ENCODE data around the gene ZEB2.
"Not testable (repeated sequence)": the region's sequence is repeated elsewhere in the genome, so short reads cannot be mapped to it uniquely, and the experiment has no call there.

The ZEB2 gene

DNA sequence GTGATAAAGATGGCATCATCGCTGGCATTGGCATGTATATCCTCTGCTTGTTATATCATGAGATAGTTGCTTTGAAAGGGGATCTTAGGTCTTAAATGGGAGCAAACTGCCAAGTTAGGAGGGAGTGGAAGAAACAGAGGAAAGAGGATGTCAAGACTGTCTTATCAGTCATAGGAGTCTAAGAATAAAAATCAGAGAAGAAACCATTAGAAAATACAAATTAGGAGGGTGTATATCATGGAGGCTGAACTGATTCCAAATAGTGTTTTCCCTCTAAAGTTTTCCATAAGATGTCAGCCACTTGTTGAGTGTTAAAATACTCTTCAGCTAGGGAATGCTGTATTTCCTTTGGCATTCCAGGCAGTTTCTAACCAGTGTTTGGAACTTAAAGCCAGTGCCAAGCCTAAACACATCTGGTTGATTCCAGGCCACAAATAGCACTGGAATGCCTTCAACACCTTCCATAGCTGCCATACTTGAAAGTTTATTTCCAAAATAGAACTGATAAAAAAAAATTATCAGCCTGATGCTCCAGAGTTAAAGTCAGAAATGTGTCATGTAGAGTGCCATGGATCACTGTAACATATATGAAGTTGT, 129.4 kb downstream of the ZEB2 start:
- DNase-seq (ENCODE audit: low read depth in 1 of 2, low spot score in 1 of 2): no peak

DNA sequence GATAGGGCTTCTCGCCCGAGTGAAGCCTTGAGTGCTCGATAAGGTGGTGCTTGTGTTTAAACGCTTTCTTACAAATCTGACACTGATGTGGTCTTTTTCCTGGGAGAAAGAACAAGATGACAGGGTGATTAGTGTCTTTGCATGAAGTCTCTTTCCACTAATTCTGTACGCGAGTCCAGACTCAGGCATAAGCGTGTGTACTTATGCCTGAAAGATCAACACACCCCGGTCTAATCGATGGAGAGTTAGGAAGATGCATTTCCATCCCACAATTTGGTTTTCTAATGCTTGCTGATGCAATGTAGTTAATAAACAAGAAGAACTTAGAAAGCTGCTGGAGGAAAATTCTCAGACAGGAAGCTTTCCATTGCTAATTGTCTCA, 130.0 kb downstream of the ZEB2 start:
- no peak for DNase-seq (ENCODE audit: low read depth in 1 of 2, low spot score in 1 of 2)

DNA sequence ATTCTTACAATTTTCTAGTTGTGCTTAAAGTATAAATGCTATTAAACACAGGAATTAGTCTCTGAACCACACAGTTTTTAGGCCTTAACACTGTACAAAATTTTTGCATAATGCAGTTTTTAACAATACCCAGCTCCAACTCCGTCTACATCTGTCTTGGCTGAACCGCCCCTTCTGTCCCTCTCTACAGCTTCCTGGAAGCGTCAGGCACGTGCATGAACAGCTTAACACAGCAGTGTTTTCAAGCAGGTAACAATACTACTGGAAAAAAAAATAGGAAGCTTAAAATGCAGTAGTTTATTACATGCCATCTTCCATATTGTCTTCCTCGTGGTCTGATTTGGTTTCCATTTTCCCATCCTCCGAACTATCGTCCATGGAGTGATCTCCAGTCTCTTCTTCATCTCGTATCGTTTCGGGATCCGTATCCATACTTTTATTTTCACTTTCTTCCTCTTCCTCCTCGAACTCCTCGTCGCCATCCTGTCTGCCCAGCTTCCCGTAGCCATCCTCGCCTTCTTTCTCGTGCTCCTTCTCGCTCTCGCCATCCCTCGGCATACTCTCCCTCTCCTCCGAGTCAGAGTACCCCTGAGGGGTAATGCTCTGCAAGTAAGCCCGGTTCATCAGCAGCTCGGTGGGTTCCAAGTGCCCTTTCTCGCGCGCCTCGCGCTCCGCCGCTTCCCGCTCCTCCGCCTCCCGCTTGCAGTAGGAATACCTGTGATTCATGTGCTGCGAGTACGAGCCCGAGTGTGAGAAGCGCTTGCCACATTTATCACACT, 130.6 kb downstream of the ZEB2 start:
- no peak for DNase-seq (ENCODE audit: low read depth in 1 of 2, low spot score in 1 of 2)

DNA sequence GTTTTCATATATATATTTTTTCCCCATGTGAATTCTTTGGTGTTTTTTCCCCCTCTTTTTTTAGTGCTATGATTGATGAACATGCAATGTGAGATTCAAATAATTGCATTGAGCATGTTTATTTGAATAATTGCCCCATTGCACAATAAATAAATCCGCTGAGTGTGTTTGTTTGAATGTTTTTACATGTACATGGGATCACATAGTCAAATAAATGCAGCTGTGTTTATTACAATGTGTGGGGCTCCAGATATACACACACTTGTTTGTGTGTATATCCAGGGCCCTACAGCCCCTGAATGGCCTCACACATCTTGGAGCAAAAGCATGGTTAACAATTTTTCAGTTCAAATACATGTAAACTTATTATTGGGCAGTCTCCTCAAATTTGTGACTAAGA, 134.5 kb downstream of the ZEB2 start:
- DNase-seq (ENCODE audit: low read depth in 1 of 2, low spot score in 1 of 2): no peak

DNA sequence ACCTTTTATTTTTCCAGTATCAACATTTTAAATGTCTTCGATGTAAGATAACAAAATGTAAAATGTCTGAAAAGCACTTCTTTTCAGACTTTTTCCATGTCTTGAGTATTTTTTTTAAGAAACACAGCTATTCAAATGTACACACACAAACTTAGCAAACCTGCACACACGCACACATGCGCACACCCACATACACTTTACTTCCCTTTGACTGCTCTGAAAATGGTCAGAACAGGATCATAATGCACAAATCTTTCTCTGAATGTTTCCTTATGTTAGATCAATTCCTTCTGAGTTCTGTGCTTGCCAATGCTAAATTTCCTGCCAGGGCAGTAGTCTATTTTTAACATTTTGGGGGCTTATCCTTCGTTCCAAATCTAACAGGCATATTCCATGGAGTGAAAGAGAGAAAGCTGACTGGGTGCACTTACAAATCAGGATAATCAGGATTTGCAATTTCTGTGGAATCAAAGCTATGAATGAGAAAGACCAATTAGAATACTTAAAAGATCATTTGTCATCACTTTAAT, 136.3 kb downstream of the ZEB2 start:
- no peak for DNase-seq (ENCODE audit: low read depth in 1 of 2, low spot score in 1 of 2)

DNA sequence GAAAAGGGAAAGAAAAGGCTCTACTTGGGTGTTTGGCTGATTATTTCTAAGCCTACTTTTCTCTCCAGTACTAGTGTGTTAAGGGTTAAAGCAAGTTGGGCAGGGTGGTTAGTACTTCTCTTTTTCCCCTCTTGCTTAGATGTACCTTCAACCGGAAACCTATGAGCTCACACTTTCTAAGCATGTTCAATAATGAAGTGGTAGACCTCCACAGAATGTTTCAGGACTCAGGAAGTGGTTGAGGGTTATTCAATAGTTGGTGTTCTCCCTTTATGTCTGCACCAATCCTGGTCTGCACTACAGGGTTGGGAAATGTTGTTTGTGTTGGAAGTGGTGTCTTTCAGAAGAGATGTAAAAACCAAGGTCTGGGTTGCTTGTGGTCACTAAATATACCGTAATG, 137.1 kb downstream of the ZEB2 start:
- no peak for DNase-seq (ENCODE audit: low read depth in 1 of 2, low spot score in 1 of 2)

DNA sequence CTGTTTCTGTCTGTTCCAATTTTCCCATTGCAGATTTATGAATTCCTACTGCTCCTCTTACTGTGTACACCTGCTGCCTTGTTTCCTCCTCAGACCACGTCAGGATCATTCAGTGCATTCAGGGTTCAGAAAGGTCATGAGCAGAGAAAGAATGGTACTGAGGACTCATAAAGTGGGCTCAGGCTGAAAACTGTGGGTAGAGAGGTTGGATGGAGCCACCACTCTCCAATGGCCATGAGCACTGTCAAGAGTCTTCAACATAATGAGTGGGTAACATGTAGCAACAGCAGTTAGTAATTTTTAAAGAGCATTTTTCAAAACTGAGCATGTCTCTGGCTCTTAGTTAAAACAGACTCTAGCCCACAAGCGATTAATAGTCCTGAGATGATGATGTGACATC, 138.2 kb downstream of the ZEB2 start:
- no peak for DNase-seq (ENCODE audit: low read depth in 1 of 2, low spot score in 1 of 2)

DNA sequence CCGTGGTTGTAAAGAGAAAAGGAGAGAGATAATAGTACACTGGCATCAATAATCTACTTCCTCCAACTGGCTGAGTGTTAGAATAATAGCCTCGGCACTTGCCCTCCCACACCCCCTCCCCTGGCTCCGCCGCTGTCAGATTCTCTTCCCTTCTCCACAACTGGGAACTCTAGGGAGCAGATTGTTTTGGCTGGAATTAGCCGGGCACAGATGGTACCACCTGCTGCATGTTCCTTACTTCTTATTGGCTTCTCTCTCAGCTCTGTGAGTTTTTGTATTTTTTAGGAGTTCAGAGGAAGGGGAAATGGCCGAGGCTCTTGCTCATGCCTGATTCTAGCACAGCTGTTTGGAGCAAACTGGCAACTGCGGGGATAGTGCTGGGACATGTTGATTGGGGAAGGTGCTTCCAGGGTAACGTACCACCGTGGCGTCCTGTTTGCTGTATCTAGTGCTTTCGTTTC, 140.0 kb downstream of the ZEB2 start:
- no peak for DNase-seq (ENCODE audit: low read depth in 1 of 2, low spot score in 1 of 2)

DNA sequence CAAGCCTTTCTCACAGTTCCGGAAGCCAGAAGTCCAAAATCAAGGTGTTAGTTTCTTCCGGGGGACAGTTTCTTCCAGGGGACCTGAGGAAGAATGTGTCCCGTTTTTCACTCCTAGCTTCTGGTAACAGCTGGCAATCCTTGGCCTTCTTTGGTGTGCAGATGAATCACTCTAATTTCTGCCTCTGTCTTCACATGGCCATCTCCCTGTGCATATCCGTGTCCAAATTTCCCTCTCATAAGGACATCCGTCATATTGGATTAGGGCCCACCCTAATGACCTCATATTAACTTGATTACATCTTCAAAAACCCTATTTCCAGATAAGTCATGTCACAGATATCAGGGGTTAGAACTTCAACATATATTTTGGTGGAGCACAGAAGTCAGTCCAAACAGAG, 141.4 kb downstream of the ZEB2 start:
- no peak for DNase-seq (ENCODE audit: low read depth in 1 of 2, low spot score in 1 of 2)

DNA sequence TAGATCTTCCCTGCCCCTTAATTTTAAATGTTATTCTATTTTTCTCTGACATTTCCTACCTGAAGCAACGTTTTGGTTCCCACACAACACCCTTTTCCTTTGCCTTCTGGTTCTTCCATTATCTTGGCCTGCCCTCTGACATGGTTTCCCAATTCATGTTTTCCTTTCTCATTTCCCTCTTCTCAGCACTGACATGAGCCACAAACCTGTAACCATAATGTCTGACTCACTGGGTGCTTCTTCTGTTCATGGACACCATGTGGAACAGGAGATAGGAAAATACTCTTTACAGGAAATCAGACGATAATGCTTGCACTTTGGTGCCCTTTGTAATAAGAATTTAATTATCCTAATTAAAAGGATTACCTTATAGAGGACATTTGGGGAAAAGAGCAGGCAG, 142.0 kb downstream of the ZEB2 start:
- DNase-seq (ENCODE audit: low read depth in 1 of 2, low spot score in 1 of 2): no peak

DNA sequence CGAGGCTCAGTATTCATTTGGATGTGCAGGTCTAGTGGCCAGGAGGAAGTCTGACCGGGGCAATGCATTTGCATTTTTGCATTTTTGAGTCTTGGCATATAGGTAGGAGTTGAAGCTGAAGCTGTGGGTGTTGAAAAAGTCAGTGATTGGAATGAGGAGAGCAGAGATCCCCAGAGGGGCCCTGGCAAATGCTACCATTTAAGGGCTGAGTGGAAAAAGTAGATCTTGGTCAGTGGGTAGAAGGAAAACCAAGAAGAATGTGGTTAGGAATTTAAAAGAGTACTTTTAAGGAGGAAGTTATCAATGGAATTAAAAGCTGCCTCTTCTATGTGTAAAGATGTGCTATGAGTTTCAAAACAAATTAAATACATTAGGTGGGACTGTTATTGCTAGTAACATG, 143.0 kb downstream of the ZEB2 start:
- DNase-seq (ENCODE audit: low read depth in 1 of 2, low spot score in 1 of 2): no peak

DNA sequence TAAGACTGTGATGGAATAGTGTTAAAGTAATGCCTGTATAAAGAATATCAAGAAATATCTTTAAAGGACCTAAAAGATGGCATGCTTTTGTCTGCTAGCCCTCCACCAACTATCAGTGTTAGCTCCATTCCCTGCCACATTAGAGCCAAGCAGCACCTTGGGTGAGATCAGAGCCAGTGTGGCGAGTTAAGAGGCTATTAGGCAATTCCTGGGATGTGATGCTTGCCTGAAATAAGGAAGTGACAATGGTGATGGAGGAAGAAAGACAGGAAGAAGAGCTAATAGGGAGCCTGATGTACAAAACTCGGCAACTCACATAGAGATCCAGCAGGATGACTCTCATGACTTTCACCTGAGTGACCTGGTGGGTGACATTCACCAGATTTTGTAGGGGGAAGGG, 143.5 kb downstream of the ZEB2 start:
- no peak for DNase-seq (ENCODE audit: low read depth in 1 of 2, low spot score in 1 of 2)

DNA sequence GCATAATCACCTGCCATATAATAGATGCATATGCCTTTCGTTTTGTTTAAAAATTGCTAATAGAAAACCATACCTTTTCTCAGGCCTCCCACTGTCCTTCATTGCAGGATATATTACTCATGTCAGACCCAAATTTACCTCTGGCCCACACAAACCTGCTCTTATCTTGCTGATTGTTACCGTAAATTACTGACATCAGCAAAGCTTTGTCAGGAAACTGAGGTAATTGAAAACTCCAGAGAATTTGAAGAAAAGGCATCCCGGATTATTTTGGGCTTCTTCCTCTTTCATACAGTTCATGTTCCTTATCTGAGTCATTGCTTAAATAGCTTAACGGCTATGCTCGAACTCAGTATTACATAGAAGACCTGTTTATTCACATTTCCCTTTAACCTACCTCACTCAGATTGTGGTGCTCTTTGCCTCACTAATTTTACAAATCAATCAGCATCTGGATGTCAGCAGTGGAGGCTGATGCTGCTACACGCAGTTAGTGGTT, 145.7 kb downstream of the ZEB2 start:
- no peak for DNase-seq (ENCODE audit: low read depth in 1 of 2, low spot score in 1 of 2)

DNA sequence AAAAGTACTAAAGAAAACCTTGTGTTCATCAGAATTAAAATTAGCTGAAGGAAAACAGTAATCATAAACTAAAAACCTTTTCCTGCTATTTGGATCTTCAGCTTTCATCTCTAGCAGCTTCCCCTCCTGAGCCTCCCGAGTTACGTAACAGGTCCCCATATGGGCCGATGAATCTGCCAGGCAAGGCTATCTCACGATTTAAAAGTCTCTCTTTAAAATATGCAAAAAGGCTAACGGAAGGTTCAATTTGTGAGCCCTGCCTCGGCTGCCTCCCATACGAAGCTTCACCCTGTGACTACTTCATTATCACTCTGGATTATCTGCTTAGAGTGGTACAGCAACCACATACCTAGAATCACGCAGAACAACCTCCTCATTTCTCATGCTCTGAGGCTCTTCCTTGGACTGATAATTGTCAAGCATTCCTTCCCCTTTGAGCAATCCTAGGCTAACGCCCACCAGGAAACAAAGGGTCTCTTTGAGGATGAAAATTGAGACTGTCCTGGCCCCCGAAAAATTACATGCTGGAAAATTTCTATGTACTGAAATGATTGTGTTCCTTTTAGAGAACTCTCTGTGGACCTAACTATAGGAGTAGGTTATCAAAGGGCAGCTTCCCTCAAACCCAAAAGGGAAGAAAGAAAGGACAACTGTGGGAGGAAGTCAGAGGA, 147.4 kb downstream of the ZEB2 start:
- DNase-seq (ENCODE audit: low read depth in 1 of 2, low spot score in 1 of 2): no peak

DNA sequence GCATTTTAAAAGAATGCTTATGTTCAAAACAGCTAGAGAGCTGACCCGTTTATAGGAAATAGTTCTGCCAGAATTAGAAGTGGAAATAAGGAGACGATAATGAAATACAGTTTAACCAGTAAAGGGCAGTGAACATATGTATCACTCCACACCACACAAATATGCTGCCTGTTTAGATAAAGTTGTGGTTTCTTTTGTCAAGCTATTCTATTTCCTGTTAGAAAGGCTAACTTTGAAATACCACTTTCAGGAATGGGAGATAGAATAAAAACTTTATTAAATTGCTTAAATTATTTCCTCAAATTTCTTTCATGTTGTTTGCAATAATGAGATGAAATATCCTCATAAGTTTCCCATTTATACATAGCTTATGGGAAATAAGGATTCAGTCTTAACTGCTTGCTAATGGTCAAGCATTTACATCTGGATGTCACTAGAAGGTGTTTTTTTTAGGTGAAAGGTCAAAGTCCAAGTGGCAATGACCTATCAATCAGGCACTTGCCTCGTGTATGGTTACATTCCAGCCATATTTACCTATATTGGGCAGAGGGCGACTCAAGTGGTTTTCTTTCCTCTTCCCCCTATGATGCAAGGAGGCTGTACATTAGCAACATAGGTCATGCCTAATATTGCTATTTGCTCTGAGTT, 148.9 kb downstream of the ZEB2 start:
- DNase-seq (ENCODE audit: low read depth in 1 of 2, low spot score in 1 of 2): no peak

DNA sequence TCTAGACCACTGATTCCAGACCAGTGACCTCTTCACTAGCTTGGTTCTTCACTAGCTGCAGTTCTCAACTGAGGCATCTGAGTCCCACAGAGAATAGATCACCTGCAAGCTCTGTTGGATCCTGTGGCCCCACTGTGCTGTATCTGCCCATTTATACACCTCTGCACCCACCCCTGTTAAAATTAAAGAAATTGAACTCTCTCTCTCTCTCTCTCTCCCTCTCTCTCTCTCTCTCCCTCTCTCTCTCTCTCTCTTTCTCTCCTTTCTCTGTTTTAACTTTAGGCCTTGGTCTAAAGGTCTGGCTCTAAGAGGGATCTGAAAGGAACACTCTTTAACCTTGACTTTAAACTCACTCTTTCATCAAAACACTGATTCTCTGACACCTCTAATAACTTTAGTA, 150.5 kb downstream of the ZEB2 start:
- DNase-seq (ENCODE audit: low read depth in 1 of 2, low spot score in 1 of 2): no peak

DNA sequence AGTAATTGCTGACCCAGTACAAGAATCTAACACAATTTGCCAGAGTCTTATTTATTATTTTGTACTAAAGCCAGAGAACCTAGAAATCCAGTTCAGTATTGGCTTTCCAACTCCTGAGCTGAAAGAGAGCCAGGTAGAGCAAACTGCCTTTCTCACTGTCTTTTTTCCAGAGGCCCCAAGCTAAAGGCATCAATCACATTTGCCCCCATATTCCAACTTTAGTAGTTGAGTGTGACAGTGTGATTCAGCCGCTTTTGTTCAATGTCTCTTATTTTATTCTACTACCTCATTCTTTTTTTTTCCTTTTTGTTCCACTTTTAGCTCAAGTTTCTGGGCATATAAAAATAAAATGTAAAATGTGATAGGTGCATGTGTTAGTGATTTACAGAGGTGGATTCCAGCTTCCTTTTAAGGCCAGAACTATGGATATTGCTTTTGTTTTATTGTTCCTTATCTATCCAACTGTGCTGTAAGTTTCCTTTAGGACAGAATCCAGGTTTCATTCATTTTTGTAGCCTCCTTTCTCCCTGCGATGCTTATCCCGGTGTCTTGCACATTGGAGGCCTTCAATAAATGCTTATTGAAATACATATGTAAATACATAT, 153.0 kb downstream of the ZEB2 start:
- no peak for DNase-seq (ENCODE audit: low read depth in 1 of 2, low spot score in 1 of 2)

DNA sequence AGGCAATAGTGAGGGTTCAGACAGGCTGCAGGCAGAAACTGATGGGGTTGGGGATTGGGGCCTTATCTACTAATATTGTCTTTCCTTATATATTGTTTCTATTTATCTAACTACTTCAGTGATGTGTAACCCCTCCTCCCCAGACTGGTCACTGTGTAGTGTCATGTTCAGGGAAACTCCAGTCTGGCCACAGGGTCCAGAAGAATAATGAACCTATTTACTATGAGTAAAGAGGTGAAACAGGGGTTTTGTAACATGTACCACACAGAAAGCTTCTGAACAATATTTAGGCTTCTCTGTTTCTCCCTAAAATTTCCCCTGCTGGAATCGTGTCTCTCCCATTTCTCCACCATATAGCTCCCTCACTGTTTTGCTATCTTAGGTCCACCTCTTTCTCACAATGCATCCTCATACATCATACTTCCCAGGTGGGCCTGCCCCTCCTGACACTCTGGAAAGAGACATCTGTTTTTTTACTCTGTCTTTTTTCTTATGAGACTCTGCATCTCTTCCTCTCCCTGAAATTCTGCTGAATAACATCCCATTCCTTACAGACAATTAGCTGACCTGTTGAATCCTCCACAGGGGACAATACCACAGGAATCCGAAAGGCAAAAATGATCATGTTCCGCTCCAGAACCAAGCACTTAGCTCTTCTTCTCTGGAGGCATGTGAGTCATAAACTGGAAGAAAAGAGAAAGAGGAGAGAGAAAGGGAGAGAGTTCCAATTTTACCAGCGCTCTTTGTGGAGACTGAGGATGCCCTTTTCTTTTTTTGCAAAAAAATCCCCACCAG, 154.8 kb downstream of the ZEB2 start:
- no peak for DNase-seq (ENCODE audit: low read depth in 1 of 2, low spot score in 1 of 2)

DNA sequence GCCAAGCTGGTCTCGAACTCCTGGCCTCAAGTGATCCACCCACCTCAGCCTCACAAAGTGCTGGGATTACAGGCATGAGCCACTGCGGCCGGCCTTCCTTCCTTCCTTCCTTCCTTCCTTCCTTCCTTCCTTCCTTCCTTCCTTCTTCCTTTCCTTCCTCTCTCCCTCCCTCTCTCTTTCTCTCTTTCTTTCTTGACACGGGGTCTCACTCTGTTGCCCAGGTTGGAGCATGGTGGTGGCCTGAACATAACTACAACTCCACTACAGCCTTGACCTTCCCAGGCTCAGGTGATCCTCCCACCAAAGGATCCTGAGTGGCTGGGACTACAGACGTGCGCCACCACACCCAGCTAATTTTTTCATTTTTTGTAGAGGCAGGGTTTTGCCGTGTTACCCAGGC, 155.7 kb downstream of the ZEB2 start:
- not testable (repeated sequence) for DNase-seq (ENCODE audit: low read depth in 1 of 2, low spot score in 1 of 2)

DNA sequence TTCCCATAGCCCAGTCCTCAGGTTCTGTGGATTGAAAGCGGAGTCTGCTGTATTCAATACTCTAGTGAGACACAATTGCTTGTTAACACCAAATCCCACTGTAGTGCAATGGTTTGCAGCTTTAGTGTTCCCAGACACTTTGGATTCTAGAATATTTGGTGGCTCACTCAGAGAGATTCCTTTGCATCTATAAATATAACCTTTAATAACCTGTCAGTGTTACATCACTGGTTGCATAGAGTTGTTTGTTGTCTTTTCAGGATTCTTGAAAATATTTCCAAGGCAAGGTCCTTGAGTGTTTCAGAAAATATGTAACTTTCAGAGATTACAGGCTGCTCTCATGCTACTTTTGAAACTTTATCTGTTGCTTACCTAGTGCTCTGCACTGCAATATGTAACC, 157.5 kb downstream of the ZEB2 start:
- no peak for DNase-seq (ENCODE audit: low read depth in 1 of 2, low spot score in 1 of 2)

Data from stimulated activated CD4-positive, alpha-beta T cell treated with anti-CD3 and anti-CD28 coated beads, Interleukin-15, amount 100 ng/mL, for 1 hour (primary cell).